WTC11 (cell line): Measurements from ENCODE around the gene NUDCD3. TPM values are rescaled to one million over a fixed set of nuclear protein-coding genes. Genes with fewer than 3 reads are reported as not detected.

ENCODE experiments used
- ATAC-seq: fragments of 200-7000 bp; cut with Tn5 transposase; 2 replicates; pipeline ENCODE4 v1.10.0; 2021; ENCODE audit warnings: mild to moderate bottlenecking, moderate library complexity
- CTCF ChIA-PET: fragments of 300-600 bp; sonication (Branson Sonifier 250); formaldehyde crosslinking; loops from one replicate; lab custom pipeline; 2021; ENCODE audit warnings: antibody characterized with exemption; lab: Charles Lee
- POLR2A ChIA-PET: fragments of 350-600 bp; sonication (Branson Sonifier 250); formaldehyde crosslinking; loops from one replicate; lab custom pipeline; 2021; ENCODE audit warnings: antibody characterized with exemption; lab: Charles Lee
- DNase-seq: peaks from one replicate; pipeline ENCODE4 v3.0.0; 2021; ENCODE audit warnings: low spot score
- H3K27ac Mint-ChIP-seq: 2 replicates; pipeline ENCODE4 v1.8.0; 2021; ENCODE audit warnings: mixed read lengths
- H3K27me3 Mint-ChIP-seq: 2 replicates; pipeline ENCODE4 v1.8.0; 2021; ENCODE audit warnings: low read depth, mild to moderate bottlenecking, moderate library complexity, mixed read lengths
- H3K36me3 Mint-ChIP-seq: 2 replicates; pipeline ENCODE4 v1.8.0; 2021; ENCODE audit warnings: mixed read lengths
- H3K4me1 Mint-ChIP-seq: 2 replicates; pipeline ENCODE4 v1.8.0; 2022; ENCODE audit warnings: mixed read lengths
- H3K4me3 Mint-ChIP-seq: 2 replicates; pipeline ENCODE4 v1.8.0; 2021; ENCODE audit warnings: mild to moderate bottlenecking, moderate library complexity, mixed read lengths
- H3K9me3 Mint-ChIP-seq: 2 replicates; pipeline ENCODE4 v1.8.0; 2021; ENCODE audit warnings: mixed read lengths
- CREB1 ChIP-seq: sonication (generic); formaldehyde crosslinking; IDR thresholded peaks from 2 replicates; pipeline ENCODE4 v1.8.0; 2023; ENCODE audit warnings: mild to moderate bottlenecking, missing genetic modification reagents
- CREM ChIP-seq: sonication (generic); formaldehyde crosslinking; IDR thresholded peaks from 2 replicates; pipeline ENCODE4 v1.8.1; 2022; ENCODE audit warnings: mild to moderate bottlenecking, missing genetic modification reagents, moderate library complexity
- CTCF ChIP-seq: fragments of 200-600 bp; IDR thresholded peaks from 2 replicates; pipeline ENCODE4 v1.8.0; 2022; ENCODE audit warnings: antibody characterized with exemption
- ESRRA ChIP-seq: sonication (generic); formaldehyde crosslinking; IDR thresholded peaks from 2 replicates; pipeline ENCODE4 v1.8.1; 2022; ENCODE audit warnings: mild to moderate bottlenecking, missing genetic modification reagents, borderline replicate concordance
- FOXP1 ChIP-seq: sonication (generic); formaldehyde crosslinking; IDR thresholded peaks from 2 replicates; pipeline ENCODE4 v1.8.0; 2022; ENCODE audit warnings: missing genetic modification reagents, mild to moderate bottlenecking, moderate library complexity, borderline replicate concordance
- GRHL2 ChIP-seq: fragments of 250-450 bp; sonication (Bioruptor Pico); IDR thresholded peaks from 2 replicates; pipeline ENCODE4 v1.8.0; 2022; ENCODE audit warnings: mild to moderate bottlenecking, moderate library complexity; ENCODE audit not compliant: insufficient replicate concordance, severe bottlenecking
- KAT7 ChIP-seq: sonication (generic); formaldehyde crosslinking; IDR thresholded peaks from 2 replicates; pipeline ENCODE4 v1.8.1; 2023; ENCODE audit warnings: missing genetic modification reagents, mild to moderate bottlenecking, borderline replicate concordance
- MXD4 ChIP-seq: fragments of 250-450 bp; sonication (Bioruptor Pico); IDR thresholded peaks from 2 replicates; pipeline ENCODE4 v1.8.0; 2021; ENCODE audit warnings: mild to moderate bottlenecking, moderate library complexity, borderline replicate concordance
- NR3C1 ChIP-seq: sonication (generic); formaldehyde crosslinking; conservative IDR thresholded peaks from 2 replicates; pipeline ENCODE4 v1.8.1; 2023; ENCODE audit warnings: low read depth, mild to moderate bottlenecking, missing genetic modification reagents
- OVOL2 ChIP-seq: fragments of 250-450 bp; sonication (Bioruptor Pico); IDR thresholded peaks from 2 replicates; pipeline ENCODE4 v1.9.0; 2021; ENCODE audit warnings: mild to moderate bottlenecking, borderline replicate concordance
- TCF7 ChIP-seq: sonication (generic); formaldehyde crosslinking; IDR thresholded peaks from 2 replicates; pipeline ENCODE4 v1.8.0; 2022; ENCODE audit warnings: mild to moderate bottlenecking, low read depth, missing genetic modification reagents, moderate library complexity
- ZMAT4 ChIP-seq: fragments of 250-450 bp; sonication (Bioruptor Pico); IDR thresholded peaks from 2 replicates; pipeline ENCODE4 v1.9.0; 2021; ENCODE audit warnings: mild to moderate bottlenecking
- ZNF121 ChIP-seq: sonication (generic); formaldehyde crosslinking; IDR thresholded peaks from 2 replicates; pipeline ENCODE4 v1.8.0; 2023; ENCODE audit warnings: missing genetic modification reagents
- ZNF232 ChIP-seq: sonication (generic); formaldehyde crosslinking; IDR thresholded peaks from 2 replicates; pipeline ENCODE4 v1.8.0; 2022; ENCODE audit warnings: mild to moderate bottlenecking, missing genetic modification reagents
- ZNF317 ChIP-seq: sonication (generic); formaldehyde crosslinking; IDR thresholded peaks from 2 replicates; pipeline ENCODE4 v1.8.1; 2023; ENCODE audit warnings: low read depth, mild to moderate bottlenecking, moderate library complexity, missing genetic modification reagents, borderline replicate concordance
- total RNA-seq: library from RNA; stranded (reverse); gene quantifications from 3 replicates; pipeline ENCODE4 v1.2.3, GENCODE V29; 2021
- TF ChIP-seq, protein P1 (sequence below): sonication (generic); formaldehyde crosslinking; IDR thresholded peaks from 2 replicates; pipeline ENCODE4 v1.8.1; 2023; ENCODE audit warnings: mild to moderate bottlenecking, missing genetic modification reagents, moderate library complexity
- TF ChIP-seq, protein P2 (sequence below): fragments of 250-450 bp; sonication (Bioruptor Pico); IDR thresholded peaks from 2 replicates; pipeline ENCODE4 v1.9.0; 2021; ENCODE audit warnings: mild to moderate bottlenecking, borderline replicate concordance
- TF ChIP-seq, protein P3 (sequence below): sonication (generic); formaldehyde crosslinking; IDR thresholded peaks from 2 replicates; pipeline ENCODE4 v1.8.1; 2022; ENCODE audit warnings: low read depth, mild to moderate bottlenecking, moderate library complexity, missing genetic modification reagents, borderline replicate concordance
- TF ChIP-seq, protein P4 (sequence below): sonication (generic); formaldehyde crosslinking; IDR thresholded peaks from 2 replicates; pipeline ENCODE4 v1.8.1; 2023; ENCODE audit warnings: mild to moderate bottlenecking, moderate library complexity, missing genetic modification reagents

NUDCD3 gene
- total RNA-seq, 1 experiment from 2014 or later = 71.8 TPM

DNA sequence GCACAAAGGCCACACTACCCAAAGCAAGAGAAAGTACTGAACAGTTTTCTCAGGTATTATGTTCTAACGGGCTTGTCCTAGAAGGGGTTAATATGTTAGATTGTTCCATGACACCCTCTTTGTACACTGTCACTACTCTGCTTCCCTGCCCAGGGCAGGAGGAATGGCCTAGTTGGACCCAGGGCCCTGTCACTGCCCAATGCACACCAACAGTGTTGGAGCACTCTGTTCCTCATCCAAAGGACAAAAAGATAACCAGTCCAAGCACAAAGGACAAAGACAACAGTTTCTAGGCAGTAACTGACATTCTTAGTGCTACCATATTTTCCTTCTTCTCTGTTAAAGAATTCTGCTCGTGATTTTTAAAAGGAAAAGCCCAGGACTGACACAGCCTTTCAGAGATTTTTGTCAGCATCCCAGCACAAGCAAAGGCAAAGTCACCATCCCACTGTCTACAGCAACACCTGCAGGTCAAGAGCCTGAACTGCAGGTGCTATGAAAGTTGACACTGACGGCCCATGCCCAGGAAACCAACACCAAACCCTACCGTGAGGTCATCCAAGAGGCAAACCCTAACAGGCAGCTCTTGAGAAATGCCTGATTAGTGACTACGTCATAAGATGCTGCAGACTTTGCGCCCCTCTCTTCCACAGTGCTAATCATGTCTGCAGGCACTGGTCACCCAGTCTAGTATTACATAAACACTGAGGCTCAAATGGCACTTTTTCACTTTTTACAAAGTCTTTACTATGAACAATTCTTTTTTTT, 13.2 kb downstream of the NUDCD3 start:
- peaks cover 43% of the 10 kb centered on the region for H3K36me3 Mint-ChIP-seq
- H3K9me3 Mint-ChIP-seq = no peaks in the 10 kb centered on the region
- H3K27ac Mint-ChIP-seq = peak overlapping the region; percentile 19; the same call in 1 of the 2 replicates
- H3K4me3 Mint-ChIP-seq = no peak overlapping the region
- DNase-seq = peak; percentile 75
- no peak for TF ChIP-seq ZNF121 (CRISPR knock-in tag)
- no peak for TF ChIP-seq CREB1
- TF ChIP-seq CREM (CRISPR knock-in tag) = no peak
- TF ChIP-seq CTCF = peak; percentile 89
- no peaks in the 10 kb centered on the region for H3K4me1 Mint-ChIP-seq
- ATAC-seq = peak; percentile 100
- CTCF ChIA-PET = interaction anchor here (0.5 to 1.2 kb wide), 24 partner anchors 9 to 411 kb away, joined by 3 to 11 read pairs (median 4); partner anchors contain the start of genes NUDCD3 and PGAM2
- POLR2A ChIA-PET = no interaction called here
- H3K27me3 Mint-ChIP-seq = no peaks in the 10 kb centered on the region; the same call in 1 of the 2 replicates

- ChIA-PET CTCF (interaction anchor here (2.0 kb wide), 1 partner anchor 235 kb away, joined by 5 read pairs; no protein-coding TSS in a partner anchor), POLR2A (no interaction called here)
- no peak for TF ChIP-seq KAT7 (CRISPR knock-in tag)
- TF ChIP-seq, protein P1, sequence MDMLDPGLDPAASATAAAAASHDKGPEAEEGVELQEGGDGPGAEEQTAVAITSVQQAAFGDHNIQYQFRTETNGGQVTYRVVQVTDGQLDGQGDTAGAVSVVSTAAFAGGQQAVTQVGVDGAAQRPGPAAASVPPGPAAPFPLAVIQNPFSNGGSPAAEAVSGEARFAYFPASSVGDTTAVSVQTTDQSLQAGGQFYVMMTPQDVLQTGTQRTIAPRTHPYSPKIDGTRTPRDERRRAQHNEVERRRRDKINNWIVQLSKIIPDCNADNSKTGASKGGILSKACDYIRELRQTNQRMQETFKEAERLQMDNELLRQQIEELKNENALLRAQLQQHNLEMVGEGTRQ = no peak
- no peak for TF ChIP-seq ZNF232 (CRISPR knock-in tag)
- TF ChIP-seq, protein P2, sequence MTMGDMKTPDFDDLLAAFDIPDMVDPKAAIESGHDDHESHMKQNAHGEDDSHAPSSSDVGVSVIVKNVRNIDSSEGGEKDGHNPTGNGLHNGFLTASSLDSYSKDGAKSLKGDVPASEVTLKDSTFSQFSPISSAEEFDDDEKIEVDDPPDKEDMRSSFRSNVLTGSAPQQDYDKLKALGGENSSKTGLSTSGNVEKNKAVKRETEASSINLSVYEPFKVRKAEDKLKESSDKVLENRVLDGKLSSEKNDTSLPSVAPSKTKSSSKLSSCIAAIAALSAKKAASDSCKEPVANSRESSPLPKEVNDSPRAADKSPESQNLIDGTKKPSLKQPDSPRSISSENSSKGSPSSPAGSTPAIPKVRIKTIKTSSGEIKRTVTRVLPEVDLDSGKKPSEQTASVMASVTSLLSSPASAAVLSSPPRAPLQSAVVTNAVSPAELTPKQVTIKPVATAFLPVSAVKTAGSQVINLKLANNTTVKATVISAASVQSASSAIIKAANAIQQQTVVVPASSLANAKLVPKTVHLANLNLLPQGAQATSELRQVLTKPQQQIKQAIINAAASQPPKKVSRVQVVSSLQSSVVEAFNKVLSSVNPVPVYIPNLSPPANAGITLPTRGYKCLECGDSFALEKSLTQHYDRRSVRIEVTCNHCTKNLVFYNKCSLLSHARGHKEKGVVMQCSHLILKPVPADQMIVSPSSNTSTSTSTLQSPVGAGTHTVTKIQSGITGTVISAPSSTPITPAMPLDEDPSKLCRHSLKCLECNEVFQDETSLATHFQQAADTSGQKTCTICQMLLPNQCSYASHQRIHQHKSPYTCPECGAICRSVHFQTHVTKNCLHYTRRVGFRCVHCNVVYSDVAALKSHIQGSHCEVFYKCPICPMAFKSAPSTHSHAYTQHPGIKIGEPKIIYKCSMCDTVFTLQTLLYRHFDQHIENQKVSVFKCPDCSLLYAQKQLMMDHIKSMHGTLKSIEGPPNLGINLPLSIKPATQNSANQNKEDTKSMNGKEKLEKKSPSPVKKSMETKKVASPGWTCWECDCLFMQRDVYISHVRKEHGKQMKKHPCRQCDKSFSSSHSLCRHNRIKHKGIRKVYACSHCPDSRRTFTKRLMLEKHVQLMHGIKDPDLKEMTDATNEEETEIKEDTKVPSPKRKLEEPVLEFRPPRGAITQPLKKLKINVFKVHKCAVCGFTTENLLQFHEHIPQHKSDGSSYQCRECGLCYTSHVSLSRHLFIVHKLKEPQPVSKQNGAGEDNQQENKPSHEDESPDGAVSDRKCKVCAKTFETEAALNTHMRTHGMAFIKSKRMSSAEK (CRISPR knock-in tag) = no peak
- TF ChIP-seq, protein P3, sequence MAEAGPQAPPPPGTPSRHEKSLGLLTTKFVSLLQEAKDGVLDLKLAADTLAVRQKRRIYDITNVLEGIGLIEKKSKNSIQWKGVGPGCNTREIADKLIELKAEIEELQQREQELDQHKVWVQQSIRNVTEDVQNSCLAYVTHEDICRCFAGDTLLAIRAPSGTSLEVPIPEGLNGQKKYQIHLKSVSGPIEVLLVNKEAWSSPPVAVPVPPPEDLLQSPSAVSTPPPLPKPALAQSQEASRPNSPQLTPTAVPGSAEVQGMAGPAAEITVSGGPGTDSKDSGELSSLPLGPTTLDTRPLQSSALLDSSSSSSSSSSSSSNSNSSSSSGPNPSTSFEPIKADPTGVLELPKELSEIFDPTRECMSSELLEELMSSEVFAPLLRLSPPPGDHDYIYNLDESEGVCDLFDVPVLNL = no peak
- TF ChIP-seq ZNF317 (CRISPR knock-in tag) = no peak
- Mint-ChIP-seq H3K4me1 (no peaks in the 10 kb centered on the region), H3K27me3 (no peaks in the 10 kb centered on the region; the same call in 1 of the 2 replicates), H3K9me3 (no peaks in the 10 kb centered on the region), H3K4me3 (no peak overlapping the region), H3K27ac (no peak overlapping the region), H3K36me3 (peaks cover 42% of the 10 kb centered on the region)
- ATAC-seq (no peak), DNase-seq (no peak)
Measured at GRCh38 chr7:44476313-44476712, 14.1 kb downstream of the NUDCD3 start.

DNA sequence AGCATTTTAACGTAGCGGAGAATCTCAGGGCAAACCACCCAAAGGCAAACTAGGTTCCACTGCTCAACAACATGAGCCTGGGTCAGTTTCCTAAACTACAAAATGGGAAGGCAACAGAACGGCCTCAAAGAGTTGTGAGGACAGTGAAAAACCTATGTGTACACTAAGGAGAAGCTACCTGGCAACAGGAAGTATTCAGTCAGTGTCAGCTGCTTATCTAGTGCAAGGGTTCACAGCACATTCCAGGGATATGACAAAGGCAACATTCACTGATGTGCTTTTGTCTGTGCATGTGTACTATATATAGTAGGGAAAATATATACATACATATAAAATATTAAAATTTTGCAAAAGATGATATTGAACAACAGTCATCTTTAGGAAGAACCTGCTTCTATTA, 17.2 kb downstream of the NUDCD3 start:
- ChIA-PET CTCF (no interaction called here), POLR2A (no interaction called here)
- no peaks in the 10 kb centered on the region for H3K27me3 Mint-ChIP-seq
- H3K9me3 Mint-ChIP-seq = no peaks in the 10 kb centered on the region
- no peak for ATAC-seq
- no peak for DNase-seq
- H3K4me1 Mint-ChIP-seq = no peaks in the 10 kb centered on the region
- no peak overlapping the region for H3K27ac Mint-ChIP-seq
- peaks cover 32% of the 10 kb centered on the region for H3K36me3 Mint-ChIP-seq
- H3K4me3 Mint-ChIP-seq = no peak overlapping the region
- no peak for TF ChIP-seq OVOL2 (CRISPR knock-in tag)
- TF ChIP-seq TCF7 (CRISPR knock-in tag) = no peak
- TF ChIP-seq MXD4 (CRISPR knock-in tag) = no peak
- TF ChIP-seq, protein P4, sequence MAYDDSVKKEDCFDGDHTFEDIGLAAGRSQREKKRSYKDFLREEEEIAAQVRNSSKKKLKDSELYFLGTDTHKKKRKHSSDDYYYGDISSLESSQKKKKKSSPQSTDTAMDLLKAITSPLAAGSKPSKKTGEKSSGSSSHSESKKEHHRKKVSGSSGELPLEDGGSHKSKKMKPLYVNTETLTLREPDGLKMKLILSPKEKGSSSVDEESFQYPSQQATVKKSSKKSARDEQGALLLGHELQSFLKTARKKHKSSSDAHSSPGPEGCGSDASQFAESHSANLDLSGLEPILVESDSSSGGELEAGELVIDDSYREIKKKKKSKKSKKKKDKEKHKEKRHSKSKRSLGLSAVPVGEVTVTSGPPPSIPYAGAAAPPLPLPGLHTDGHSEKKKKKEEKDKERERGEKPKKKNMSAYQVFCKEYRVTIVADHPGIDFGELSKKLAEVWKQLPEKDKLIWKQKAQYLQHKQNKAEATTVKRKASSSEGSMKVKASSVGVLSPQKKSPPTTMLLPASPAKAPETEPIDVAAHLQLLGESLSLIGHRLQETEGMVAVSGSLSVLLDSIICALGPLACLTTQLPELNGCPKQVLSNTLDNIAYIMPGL (CRISPR knock-in tag) = no peak
- no peak for TF ChIP-seq NR3C1 (CRISPR knock-in tag)
- no peak for TF ChIP-seq ESRRA
- TF ChIP-seq ZMAT4 = no peak
- no peak for TF ChIP-seq GRHL2
- TF ChIP-seq FOXP1 (CRISPR knock-in tag) = no peak
